Vagina (tissue), 2 donors: Measurements from ENCODE around the gene PACRG.

Experiments
- POLR2A ChIP-seq, 2 donors: fragments of 450-650 bp; IDR thresholded peaks; one replicate each; pipeline ENCODE4 v1.6.1; 2017; ENCODE audit warnings: antibody characterized with exemption in 2 of 2, mild to moderate bottlenecking in 2 of 2, moderate library complexity in 2 of 2
- POLR2AphosphoS5 ChIP-seq, 2 donors: sonication (generic); formaldehyde crosslinking; IDR thresholded peaks; one replicate each; pipeline ENCODE4 v1.9.0; 2017; ENCODE audit warnings: antibody characterized with exemption in 2 of 2, mild to moderate bottlenecking in 2 of 2, low read depth in 1 of 2; ENCODE audit not compliant: insufficient read depth in 1 of 2
- TF ChIP-seq, protein P1 (sequence below), 3 experiments: fragments of 450-650 bp in 2 of 3; fragments of 200-600 bp in 1 of 3; sonication (generic) in 1 of 3; IDR thresholded peaks; one replicate each; pipeline ENCODE4 v1.5.1; 2017 to 2019; ENCODE audit warnings: antibody characterized with exemption in 3 of 3, mild to moderate bottlenecking in 2 of 3, moderate library complexity in 2 of 3

DNA sequence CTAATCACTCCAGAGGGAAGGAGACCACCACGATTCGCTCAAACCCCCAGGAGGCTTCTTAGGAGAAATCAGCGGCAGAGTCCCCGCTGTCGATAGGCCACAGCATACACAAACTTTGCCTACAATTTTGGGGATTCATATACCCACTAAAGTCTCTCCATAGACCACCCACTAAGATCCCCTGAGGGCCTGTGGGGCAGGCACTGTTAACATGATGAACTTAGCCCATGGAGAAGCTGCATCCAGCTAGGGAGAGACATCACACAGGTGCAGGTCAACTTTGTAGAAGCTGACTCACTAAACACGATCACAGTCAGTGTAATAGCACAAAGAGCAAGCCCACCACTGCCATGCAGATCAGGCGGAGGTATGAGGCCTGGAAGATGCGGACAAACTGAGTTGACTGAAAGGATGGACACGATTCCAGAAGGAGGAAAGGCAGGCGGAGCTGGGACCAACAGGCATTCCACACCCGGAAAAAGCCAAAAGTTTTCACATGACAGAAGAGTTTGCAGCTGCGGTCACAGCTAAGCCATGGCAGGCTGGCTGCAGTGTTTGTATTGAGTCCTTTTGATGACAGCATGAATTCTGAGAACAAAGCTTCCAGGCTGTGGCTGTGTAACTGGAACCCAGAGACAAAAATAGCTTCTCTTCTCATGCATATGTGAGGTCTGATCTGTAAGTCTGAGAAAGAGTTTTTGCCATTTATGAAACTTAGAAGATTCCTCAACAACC lies 611.1 kb downstream of the PACRG start:
- TF ChIP-seq, protein P1, sequence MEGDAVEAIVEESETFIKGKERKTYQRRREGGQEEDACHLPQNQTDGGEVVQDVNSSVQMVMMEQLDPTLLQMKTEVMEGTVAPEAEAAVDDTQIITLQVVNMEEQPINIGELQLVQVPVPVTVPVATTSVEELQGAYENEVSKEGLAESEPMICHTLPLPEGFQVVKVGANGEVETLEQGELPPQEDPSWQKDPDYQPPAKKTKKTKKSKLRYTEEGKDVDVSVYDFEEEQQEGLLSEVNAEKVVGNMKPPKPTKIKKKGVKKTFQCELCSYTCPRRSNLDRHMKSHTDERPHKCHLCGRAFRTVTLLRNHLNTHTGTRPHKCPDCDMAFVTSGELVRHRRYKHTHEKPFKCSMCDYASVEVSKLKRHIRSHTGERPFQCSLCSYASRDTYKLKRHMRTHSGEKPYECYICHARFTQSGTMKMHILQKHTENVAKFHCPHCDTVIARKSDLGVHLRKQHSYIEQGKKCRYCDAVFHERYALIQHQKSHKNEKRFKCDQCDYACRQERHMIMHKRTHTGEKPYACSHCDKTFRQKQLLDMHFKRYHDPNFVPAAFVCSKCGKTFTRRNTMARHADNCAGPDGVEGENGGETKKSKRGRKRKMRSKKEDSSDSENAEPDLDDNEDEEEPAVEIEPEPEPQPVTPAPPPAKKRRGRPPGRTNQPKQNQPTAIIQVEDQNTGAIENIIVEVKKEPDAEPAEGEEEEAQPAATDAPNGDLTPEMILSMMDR (IDR thresholded peaks at IDR 0.05): no peak
- TF ChIP-seq POLR2AphosphoS5 (IDR thresholded peaks at IDR 0.05; ENCODE audit: insufficient read depth in 1 of 2, low read depth in 1 of 2) (no peak), POLR2A (IDR thresholded peaks at IDR 0.05) (no peak)
